ENCODE data around the gene LINC00632. TPM values are rescaled to one million over a fixed set of nuclear protein-coding genes. Genes with fewer than 3 reads are reported as not detected.

LINC00632 gene
- total RNA-seq, 5 donors from 2014 or later (not counting 1 experiment from before 2014, with no cell fraction given) = 1.2 to 7.3 (median 1.7) TPM

GRCh38 chrX:140715787-140716186, 6.2 kb downstream of the LINC00632 start:
- H3K27me3 Mint-ChIP-seq = peaks cover 3 to 9% of the 10 kb centered on the region in 2 donors
- Histone ChIP-seq H3K27me3 (replicated peaks in 1 of 2; ENCODE audit: control insufficient read depth in 2 of 2, extremely low read depth in 1 of 2, insufficient read depth in 2 of 2, low read length in 1 of 2) (peaks cover 0 to 2% of the 10 kb centered on the region in 2 experiments), H3K36me3 (ENCODE audit: control insufficient read depth in 2 of 2, extremely low read depth in 1 of 2, insufficient read depth in 1 of 2, low read length in 1 of 2) (no peaks in the 10 kb centered on the region), H3K9me3 (no peaks in the 10 kb centered on the region), H3K27ac (ENCODE audit: low read length) (no peak overlapping the region), H3K4me3 (ENCODE audit: control insufficient read depth in 1 of 2, extremely low read depth in 1 of 2, low read length in 1 of 2) (no peak overlapping the region), H3K4me1 (ENCODE audit: control insufficient read depth in 1 of 2, extremely low read depth in 1 of 2, insufficient read depth in 2 of 2, low read length in 2 of 2) (no peaks in the 10 kb centered on the region)
- 100% methylated on average over 1 of the region's 5 CpGs for WGBS (ENCODE audit: insufficient coverage)
- H3K4me1 Mint-ChIP-seq = peaks cover 0 to 6% (median 4%) of the 10 kb centered on the region in 3 donors
- ATAC-seq (replicated peaks in 1 of 4) (no peak), DNase-seq (no peak)
- H3K36me3 Mint-ChIP-seq = no peaks in the 10 kb centered on the region
- H3K9me3 Mint-ChIP-seq = no peaks in the 10 kb centered on the region
- no peak overlapping the region for H3K4me3 Mint-ChIP-seq
- CTCF ChIA-PET = no interaction called here
- no peak overlapping the region for H3K27ac Mint-ChIP-seq
- POLR2A ChIA-PET = no interaction called here

DNA sequence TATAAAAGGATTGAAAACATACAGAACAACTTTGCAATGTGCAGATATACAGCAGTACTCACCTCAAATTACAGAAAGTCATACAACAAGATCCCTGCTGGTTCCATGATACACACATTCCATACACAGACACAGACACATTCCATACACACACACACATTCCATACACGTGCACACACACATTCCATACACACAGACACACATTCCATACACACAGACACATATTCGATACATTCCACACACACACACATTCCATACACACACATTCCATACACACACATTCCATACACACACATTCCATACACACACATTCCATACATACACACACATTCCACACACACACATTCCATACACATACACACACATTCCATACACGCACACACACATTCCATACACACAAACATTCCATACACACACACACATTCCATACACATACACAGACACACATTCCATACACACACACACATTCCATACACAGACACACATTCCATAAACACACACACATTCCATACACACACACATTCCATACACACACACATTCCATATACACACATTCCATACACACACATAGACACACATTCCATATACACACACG, 13.7 kb downstream of the LINC00632 start:
- DNase-seq = no peak
- CTCF ChIA-PET = no interaction called here
- no peaks in the 10 kb centered on the region for H3K9me3 ChIP-seq
- H3K4me3 ChIP-seq (ENCODE audit: control insufficient read depth in 1 of 2, extremely low read depth in 1 of 2, low read length in 1 of 2) = no peak overlapping the region
- Mint-ChIP-seq H3K4me1 (no peaks in the 10 kb centered on the region), H3K27me3 (peaks cover 0 to 5% of the 10 kb centered on the region in 2 donors), H3K27ac (no peak overlapping the region), H3K4me3 (no peak overlapping the region), H3K36me3 (no peaks in the 10 kb centered on the region), H3K9me3 (no peaks in the 10 kb centered on the region)
- no peak for ATAC-seq (replicated peaks in 1 of 4)
- WGBS (ENCODE audit: insufficient coverage) = 48% methylated on average over 3 of the region's 4 CpGs
- POLR2A ChIA-PET = no interaction called here
- H3K4me1 ChIP-seq (ENCODE audit: control insufficient read depth in 1 of 2, extremely low read depth in 1 of 2, insufficient read depth in 2 of 2, low read length in 2 of 2) = no peaks in the 10 kb centered on the region
- no peaks in the 10 kb centered on the region for H3K36me3 ChIP-seq (ENCODE audit: control insufficient read depth in 2 of 2, extremely low read depth in 1 of 2, insufficient read depth in 1 of 2, low read length in 1 of 2)
- no peak overlapping the region for H3K27ac ChIP-seq (ENCODE audit: low read length)
- no peaks in the 10 kb centered on the region for H3K27me3 ChIP-seq (replicated peaks in 1 of 2; ENCODE audit: control insufficient read depth in 2 of 2, extremely low read depth in 1 of 2, insufficient read depth in 2 of 2, low read length in 1 of 2)

- no peaks in the 10 kb centered on the region for H3K4me1 ChIP-seq (ENCODE audit: control insufficient read depth in 1 of 2, extremely low read depth in 1 of 2, insufficient read depth in 2 of 2, low read length in 2 of 2)
- no peak for ATAC-seq (replicated peaks in 1 of 4)
- H3K36me3 ChIP-seq (ENCODE audit: control insufficient read depth in 2 of 2, extremely low read depth in 1 of 2, insufficient read depth in 1 of 2, low read length in 1 of 2) = no peaks in the 10 kb centered on the region
- Mint-ChIP-seq H3K4me1 (no peaks in the 10 kb centered on the region), H3K36me3 (no peaks in the 10 kb centered on the region), H3K27me3 (no peaks in the 10 kb centered on the region), H3K27ac (no peak overlapping the region), H3K9me3 (no peaks in the 10 kb centered on the region), H3K4me3 (no peak overlapping the region)
- ChIA-PET CTCF (no interaction called here), POLR2A (no interaction called here)
- H3K27me3 ChIP-seq (replicated peaks in 1 of 2; ENCODE audit: control insufficient read depth in 2 of 2, extremely low read depth in 1 of 2, insufficient read depth in 2 of 2, low read length in 1 of 2) = no peaks in the 10 kb centered on the region
- H3K4me3 ChIP-seq (ENCODE audit: control insufficient read depth in 1 of 2, extremely low read depth in 1 of 2, low read length in 1 of 2) = no peak overlapping the region
- WGBS (ENCODE audit: insufficient coverage) = 79% methylated on average over 3 of the region's 3 CpGs
- no peaks in the 10 kb centered on the region for H3K9me3 ChIP-seq
- no peak for DNase-seq
- no peak overlapping the region for H3K27ac ChIP-seq (ENCODE audit: low read length)
Measured at GRCh38 chrX:140724309-140724708, 14.8 kb downstream of the LINC00632 start.

DNA sequence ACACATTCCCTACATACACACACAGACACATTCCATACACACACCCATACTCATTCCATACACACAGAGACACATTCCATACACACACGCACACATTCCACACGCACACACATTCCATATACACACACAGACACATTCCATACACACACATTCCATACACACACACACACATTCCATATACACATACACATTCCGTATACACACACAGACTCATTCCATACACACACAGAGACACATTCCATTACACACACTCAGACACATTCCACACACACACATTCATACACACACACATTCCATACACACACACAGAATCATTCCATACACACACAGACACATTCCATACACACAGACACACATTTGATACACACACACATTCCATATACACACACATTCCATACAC, 15.2 kb downstream of the LINC00632 start:
- WGBS (ENCODE audit: insufficient coverage) = 97% methylated on average over 3 of the region's 3 CpGs
- Mint-ChIP-seq H3K4me1 (no peaks in the 10 kb centered on the region), H3K27ac (no peak overlapping the region), H3K4me3 (no peak overlapping the region), H3K9me3 (no peaks in the 10 kb centered on the region), H3K27me3 (no peaks in the 10 kb centered on the region), H3K36me3 (no peaks in the 10 kb centered on the region)
- POLR2A ChIA-PET = no interaction called here
- H3K4me1 ChIP-seq (ENCODE audit: control insufficient read depth in 1 of 2, extremely low read depth in 1 of 2, insufficient read depth in 2 of 2, low read length in 2 of 2) = no peaks in the 10 kb centered on the region
- no peaks in the 10 kb centered on the region for H3K36me3 ChIP-seq (ENCODE audit: control insufficient read depth in 2 of 2, extremely low read depth in 1 of 2, insufficient read depth in 1 of 2, low read length in 1 of 2)
- H3K27me3 ChIP-seq (replicated peaks in 1 of 2; ENCODE audit: control insufficient read depth in 2 of 2, extremely low read depth in 1 of 2, insufficient read depth in 2 of 2, low read length in 1 of 2) = no peaks in the 10 kb centered on the region
- CTCF ChIA-PET = no interaction called here
- ATAC-seq (replicated peaks in 1 of 4) = no peak
- DNase-seq = no peak
- H3K4me3 ChIP-seq (ENCODE audit: control insufficient read depth in 1 of 2, extremely low read depth in 1 of 2, low read length in 1 of 2) = no peak overlapping the region
- no peaks in the 10 kb centered on the region for H3K9me3 ChIP-seq
- no peak overlapping the region for H3K27ac ChIP-seq (ENCODE audit: low read length)

DNA sequence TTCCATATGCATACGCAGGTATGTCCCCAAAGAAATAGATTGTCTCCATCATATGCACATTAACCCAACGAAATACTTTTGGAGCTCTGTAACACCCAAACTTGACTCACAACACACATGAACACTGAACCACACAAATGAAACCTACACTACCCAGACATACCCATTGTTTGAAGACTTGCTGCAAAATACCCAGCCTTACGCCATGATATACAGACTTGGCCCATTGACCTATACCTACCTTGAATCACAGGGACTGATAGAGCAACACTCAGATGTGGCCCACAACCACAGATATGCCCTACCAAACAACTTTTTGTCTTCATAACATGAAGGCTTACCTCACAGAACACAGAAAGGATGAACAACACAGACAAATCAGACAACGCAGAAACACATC, 15.9 kb downstream of the LINC00632 start:
- Mint-ChIP-seq H3K4me3 (no peak overlapping the region), H3K27me3 (no peaks in the 10 kb centered on the region), H3K36me3 (no peaks in the 10 kb centered on the region), H3K4me1 (no peaks in the 10 kb centered on the region), H3K9me3 (no peaks in the 10 kb centered on the region), H3K27ac (no peak overlapping the region)
- no peak for ATAC-seq (replicated peaks in 1 of 4)
- Histone ChIP-seq H3K4me3 (ENCODE audit: control insufficient read depth in 1 of 2, extremely low read depth in 1 of 2, low read length in 1 of 2) (no peak overlapping the region), H3K27ac (ENCODE audit: low read length) (no peak overlapping the region), H3K36me3 (ENCODE audit: control insufficient read depth in 2 of 2, extremely low read depth in 1 of 2, insufficient read depth in 1 of 2, low read length in 1 of 2) (no peaks in the 10 kb centered on the region), H3K27me3 (replicated peaks in 1 of 2; ENCODE audit: control insufficient read depth in 2 of 2, extremely low read depth in 1 of 2, insufficient read depth in 2 of 2, low read length in 1 of 2) (no peaks in the 10 kb centered on the region), H3K9me3 (no peaks in the 10 kb centered on the region), H3K4me1 (ENCODE audit: control insufficient read depth in 1 of 2, extremely low read depth in 1 of 2, insufficient read depth in 2 of 2, low read length in 2 of 2) (no peaks in the 10 kb centered on the region)
- WGBS (ENCODE audit: insufficient coverage) = 92% methylated on average over 2 of the region's 4 CpGs
- ChIA-PET CTCF (no interaction called here), POLR2A (no interaction called here)
- DNase-seq = no peak

DNA sequence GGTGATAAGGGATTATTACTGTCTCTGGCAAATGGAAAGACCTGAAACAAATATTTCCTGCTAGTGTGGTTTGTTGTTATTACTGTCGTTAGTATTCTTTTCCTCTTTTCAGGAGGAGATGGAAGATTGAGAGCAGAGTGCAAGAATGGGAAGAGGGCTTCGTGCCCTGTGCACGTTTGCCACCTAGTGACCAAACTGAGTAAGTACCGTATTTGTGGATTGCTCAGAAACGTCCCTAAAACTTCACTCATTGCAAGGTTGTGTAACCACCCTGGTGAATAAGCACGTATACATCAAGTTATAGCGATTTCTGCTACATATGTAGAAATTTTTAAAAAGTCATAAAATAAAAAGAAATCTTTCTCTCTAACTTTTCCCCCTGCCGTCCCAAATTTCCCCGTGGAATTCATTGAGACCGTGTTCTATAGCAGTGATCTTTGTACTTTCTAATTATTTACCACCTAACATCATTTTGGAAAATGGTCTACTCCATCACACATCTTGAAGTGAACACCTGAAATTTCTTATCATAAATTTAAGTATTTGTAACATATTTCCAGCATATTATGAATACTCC, 24.3 kb downstream of the LINC00632 start:
- no peaks in the 10 kb centered on the region for H3K4me1 Mint-ChIP-seq
- ATAC-seq (replicated peaks in 1 of 4) (no peak), DNase-seq (peak in 1 of 35 experiments; percentile 33)
- no CpG with 5 or more reads among the region's 10 CpGs for WGBS (ENCODE audit: insufficient coverage)
- H3K9me3 ChIP-seq = no peaks in the 10 kb centered on the region
- POLR2A ChIA-PET = no interaction called here
- H3K36me3 Mint-ChIP-seq = no peaks in the 10 kb centered on the region
- H3K27me3 Mint-ChIP-seq = peaks cover 0 to 4% of the 10 kb centered on the region in 2 donors
- H3K4me1 ChIP-seq (ENCODE audit: control insufficient read depth in 1 of 2, extremely low read depth in 1 of 2, insufficient read depth in 2 of 2, low read length in 2 of 2) = no peaks in the 10 kb centered on the region
- no peak overlapping the region for H3K27ac ChIP-seq (ENCODE audit: low read length)
- H3K27me3 ChIP-seq (replicated peaks in 1 of 2; ENCODE audit: control insufficient read depth in 2 of 2, extremely low read depth in 1 of 2, insufficient read depth in 2 of 2, low read length in 1 of 2) = no peaks in the 10 kb centered on the region
- CTCF ChIA-PET = no interaction called here
- H3K4me3 Mint-ChIP-seq = no peak overlapping the region
- H3K27ac Mint-ChIP-seq = no peak overlapping the region
- no peak overlapping the region for H3K4me3 ChIP-seq (ENCODE audit: control insufficient read depth in 1 of 2, extremely low read depth in 1 of 2, low read length in 1 of 2)
- no peaks in the 10 kb centered on the region for H3K9me3 Mint-ChIP-seq
- no peaks in the 10 kb centered on the region for H3K36me3 ChIP-seq (ENCODE audit: control insufficient read depth in 2 of 2, extremely low read depth in 1 of 2, insufficient read depth in 1 of 2, low read length in 1 of 2)
